Stimulated activated CD4-positive, alpha-beta T cell treated with anti-CD3 and anti-CD28 coated beads, Interleukin-2, amount 100 ng/mL, for 24 hours (primary cell): ENCODE measurements around the gene DTHD1.

Source experiments
- DNase-seq, 2 donors: peaks; one replicate each; pipeline ENCODE4 v3.0.0-alpha.2; 2020

DTHD1 gene

DNA sequence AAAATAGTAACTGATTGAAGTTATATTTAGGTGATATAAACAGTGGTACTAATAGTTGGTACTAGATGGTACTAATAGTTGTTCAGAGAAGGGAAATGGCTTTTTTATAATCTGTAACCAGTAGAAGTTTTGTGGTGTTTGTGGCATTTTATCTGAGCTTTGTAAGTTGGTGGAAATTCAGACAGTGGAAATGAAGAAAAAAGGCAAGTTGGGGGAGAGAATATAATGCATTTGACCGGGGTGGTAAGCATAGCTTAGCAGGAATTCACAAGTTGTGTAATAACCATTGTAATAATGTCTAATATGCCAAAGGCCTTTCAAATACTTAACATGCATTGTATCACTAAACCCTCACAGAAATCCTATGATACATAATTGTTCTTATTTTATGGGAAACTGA, 36.3 kb downstream of the DTHD1 start:
- DNase-seq = no peak

DNA sequence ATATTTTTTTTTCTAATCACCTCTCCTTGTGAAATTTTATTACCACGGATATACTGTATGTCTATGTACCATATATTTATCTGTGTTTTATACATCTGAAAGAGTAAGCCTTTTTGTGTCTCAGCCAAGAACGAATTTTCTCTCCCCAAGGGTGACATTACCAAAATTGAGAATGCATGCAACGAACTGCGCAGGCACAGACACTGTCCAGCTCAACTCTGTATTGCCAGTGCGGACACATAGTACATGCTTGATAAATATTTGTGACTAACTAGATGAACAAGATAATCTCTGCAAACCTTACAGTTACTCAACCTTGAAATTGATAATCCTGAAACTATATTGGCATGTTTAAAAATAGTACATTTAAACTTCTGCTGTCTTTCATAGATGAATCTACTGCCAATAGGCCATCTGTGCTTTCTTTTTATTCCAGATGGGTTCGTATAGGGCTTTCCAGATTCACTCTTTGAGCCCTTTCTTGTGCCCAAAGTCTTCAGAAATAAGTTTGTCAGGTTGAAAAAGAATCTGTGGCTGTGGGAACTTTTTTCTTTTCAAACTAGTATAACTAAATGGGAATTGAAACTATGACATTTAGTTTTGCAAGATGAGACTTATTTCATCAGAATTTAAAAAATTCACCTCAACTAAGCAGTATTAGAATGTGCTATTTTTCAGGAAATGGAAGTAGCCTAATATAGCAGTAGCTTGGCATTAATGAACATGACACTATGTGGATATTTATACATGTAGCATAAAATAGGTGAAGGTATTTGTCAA, 38.9 kb downstream of the DTHD1 start:
- DNase-seq = no peak

DNA sequence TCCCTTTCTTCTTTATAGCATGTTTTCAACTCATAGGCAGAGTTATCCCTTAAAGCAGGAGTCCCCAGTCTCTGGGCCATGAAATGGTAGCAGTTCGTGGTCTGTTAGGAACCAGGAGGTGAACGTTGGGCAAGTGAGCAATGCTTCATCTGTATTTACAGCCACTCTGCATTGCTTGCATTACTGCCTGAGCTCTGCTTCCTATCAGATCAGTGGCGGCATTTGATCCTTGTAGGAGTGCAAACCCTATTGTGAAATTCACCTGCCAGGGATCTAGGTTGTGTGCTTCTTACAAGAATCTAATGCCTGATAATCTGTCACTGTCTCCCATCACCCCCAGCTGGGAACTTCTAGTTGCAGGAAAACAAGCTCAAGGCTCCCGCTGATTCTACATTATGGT, 39.8 kb downstream of the DTHD1 start:
- no peak for DNase-seq

DNA sequence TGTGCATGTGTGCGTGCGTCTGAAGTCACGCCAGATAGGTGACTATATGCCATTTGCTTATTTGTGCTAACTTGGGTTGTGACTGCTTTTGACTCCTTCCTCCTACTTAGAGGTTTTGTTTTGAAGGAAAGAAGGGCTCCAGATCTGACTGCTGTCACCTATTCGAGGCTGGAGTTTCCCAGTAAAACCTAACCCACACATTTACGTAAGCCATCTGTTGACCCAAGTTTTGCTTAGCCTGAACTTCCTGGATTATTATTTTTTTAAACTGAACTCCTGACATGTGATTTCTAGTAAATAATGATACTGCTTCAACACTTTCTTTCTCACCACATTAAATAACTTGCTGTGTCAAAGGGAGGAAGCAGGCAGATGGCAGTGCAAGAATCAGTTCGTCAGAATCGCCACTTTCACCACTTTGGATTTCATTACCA, 41.5 kb downstream of the DTHD1 start:
- DNase-seq = peak; percentile 8 to 37

DNA sequence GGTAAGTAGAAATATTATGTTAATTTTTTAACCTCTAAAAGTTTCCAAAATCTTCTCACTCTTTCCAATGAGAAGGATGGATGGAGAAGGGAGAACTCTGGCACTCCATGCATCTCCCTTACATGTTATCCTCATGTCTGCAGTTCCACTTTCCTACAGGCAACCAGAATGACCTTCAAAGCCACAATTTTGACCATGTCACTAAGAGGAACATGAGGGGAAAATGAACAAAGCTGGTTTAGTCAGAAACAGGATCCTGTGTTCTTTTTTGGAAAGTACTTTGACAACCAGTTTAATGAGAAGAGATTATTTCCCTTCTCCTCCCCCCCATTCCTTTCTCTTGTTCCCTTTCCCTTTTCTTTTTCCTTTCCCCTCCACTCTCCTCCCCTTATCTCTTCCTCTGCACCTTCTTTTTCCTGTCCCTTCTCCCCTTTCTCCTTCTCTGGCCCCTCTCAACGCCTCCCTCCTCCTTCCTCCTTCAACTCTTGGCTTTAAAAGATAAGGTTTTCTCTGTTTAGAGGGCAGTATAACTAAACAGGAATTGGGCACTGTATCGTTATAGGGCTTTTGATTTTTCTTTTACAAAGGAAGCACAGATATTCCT, 42.5 kb downstream of the DTHD1 start:
- DNase-seq = no peak

DNA sequence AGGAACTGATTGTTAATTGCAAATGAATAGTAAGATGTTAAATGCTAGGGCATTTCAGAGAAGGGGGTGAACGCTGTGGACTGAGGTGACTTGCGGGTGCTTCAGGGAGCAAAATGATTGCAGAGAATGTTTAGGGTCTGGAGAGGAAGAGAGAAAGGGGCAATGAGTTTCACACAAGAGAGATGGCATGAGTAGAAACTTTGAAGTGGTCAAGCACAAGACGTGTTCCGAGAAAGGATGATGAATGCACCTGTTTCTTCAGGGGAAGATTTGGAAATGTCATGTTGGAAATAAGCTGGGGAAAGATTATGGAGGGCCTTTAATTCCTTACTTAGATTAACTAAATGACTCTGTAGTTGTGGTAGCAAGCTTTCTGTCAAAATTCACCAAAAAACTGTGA, 43.4 kb downstream of the DTHD1 start:
- DNase-seq = no peak

DNA sequence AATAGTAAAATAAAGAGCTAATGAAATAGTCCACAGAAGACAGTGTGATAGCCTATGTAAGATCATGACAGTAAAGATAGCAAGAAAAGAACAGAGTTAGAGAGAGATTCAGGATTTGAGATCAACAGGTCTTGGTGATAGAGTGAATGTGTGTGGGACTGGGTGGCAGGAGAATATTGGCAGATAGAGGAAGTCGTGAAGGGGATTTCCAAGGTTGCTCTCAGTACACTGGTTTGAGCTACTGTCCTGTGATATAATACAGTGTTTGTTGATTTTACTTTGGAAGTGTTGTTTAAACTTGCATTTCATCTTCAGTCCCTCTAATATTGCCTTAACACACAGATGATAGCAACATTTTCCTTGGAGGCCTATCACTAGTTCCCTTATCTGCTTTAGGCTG, 44.1 kb downstream of the DTHD1 start:
- no peak for DNase-seq

DNA sequence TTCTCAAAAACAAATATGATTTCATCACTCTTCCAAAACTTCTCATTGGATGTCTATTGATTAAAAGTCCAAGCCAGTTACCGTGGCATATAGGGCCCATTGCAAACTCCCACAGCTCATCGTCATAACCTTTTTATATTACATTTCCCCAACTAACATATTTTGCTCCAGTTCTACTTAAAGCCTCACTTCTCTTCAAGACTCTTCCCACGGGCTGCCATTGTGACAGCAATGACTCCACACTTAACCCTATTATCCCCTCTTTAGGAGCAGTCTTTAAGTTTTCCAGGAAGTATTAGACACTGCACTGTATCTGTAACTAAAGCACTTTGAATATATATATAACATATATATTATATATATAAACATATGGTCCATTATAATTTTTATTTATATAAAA, 44.5 kb downstream of the DTHD1 start:
- DNase-seq = no peak

DNA sequence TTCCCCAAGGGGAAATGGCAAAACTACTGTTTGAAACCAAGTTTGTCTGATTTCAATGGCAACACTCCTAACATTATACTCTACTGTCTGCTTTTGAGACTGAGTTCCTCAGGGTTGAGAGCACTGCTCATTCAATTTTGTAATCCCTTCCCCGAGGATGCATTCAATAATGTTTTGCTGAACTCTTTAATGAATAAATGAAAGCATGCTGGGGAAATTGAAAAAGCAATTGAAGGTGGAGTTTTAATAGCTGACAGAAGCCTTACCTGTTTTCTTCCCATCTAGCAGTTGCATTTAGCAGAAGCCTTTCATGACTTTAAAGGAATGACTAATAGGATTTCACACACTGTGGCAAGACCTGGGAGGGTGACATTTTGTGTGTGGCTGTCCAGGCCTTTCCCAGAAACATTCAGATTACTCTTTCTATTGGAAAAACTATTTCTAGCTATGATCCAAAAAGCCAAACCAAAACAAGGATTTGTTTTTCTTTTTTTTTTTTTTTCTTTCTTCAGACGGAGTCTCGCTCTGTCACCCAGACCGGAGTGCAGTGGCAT, 45.1 kb downstream of the DTHD1 start:
- DNase-seq = no peak

DNA sequence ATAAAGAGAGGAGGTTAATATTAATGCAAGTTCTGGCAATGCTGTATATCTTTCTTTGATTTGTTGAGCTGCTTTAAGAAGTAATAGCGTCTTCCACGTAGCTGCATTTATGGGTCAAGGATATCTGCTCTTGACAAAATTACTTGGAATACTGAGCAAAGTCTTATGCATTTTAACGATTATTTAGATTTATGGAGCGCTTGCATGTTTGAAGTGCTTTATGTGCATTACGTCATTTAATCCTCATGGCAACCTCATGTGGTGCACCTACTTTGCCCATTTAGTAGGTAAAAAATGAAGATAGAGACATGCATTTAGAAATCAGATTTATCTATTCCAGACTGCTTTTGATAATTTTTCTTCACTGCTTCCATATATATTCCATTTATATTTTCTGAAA, 46.0 kb downstream of the DTHD1 start:
- no peak for DNase-seq

DNA sequence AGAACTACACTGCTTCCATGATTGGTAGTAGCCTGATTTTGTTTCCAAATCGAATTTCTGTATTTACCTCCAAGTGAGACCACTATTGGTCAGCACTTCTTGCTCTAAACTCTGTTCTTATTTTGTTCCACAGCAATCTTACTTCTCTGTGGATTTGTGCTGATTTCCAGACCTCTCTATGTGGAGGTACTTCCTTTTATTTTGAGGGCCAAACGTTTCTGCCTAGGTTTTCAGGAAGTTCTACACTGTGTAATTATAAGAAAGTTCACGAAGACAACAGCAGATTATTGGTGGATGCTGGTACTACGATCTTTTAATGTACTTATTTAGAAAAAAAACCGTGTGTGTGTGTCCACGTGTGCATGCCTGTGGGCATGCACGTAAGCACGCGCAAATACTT, 46.7 kb downstream of the DTHD1 start:
- no peak for DNase-seq

DNA sequence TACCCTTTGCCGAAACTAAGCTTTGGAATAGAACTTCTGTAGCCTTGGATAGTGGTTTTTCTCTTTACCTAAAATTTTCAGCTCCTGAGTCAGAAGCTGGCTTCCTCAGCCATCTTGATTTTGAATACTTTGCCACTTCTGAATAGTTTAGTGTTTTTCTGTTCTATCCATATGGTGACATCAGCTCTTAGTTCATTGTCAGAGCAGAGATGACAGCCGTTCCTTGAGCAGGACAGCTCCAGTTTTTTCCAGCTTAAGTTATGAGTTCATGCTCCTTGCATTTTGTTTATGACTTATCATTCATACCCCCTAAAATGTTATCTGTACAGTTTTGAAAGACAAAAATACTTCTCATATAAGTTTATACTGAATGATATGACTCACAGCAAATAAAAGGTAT, 47.8 kb downstream of the DTHD1 start:
- no peak for DNase-seq

DNA sequence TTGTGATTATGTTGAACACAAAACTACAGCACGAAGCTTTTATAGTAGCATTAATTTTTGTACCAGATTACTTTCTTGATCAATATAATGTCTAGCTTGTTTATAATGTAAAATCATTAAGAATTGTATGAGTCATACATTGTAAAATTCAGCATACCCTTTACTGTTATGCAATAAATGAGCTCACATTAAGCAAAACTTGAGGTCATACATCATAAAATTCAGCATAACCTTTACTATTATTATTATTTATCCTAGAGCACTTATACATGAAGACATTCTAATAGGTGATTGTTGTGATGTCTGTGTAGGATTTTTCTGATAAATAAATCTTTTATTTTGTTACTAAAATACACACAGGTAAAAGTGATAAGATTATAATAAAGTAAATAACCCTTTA, 49.4 kb downstream of the DTHD1 start:
- no peak for DNase-seq

DNA sequence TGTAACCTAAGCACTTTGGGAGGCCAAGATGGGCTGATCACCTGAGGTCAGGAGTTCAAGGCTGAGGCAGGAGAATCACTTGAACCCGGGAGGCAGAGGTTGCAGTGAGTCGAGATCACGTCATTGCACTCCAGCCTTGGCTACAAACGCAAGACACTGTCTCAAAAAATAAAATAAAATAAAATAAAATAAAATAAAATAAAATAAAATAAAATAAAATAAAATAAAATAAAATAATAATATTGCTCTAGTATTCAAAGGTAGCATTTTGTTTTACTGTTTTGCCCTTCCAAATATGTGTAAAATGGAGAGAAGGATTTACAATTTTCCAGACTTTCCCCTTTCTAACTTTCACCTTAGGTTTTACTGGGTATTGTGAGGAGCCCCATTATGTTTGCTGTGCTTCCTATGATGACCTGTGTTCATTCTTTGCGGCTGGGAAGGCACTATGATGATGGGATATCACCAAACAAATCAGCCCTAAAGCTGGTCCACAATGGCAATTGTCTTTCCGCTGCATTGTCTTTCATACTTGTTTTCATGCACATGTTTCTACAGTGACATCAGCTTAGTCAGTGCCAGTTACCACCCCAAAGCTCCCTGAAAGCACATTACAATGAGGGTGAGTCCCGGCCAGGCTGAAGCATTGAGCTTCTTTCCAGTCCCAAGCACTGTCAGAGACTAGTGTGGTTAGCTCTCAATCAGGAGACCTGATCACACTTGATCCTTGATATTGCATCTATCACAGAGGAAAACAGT, 50.8 kb downstream of the DTHD1 start:
- no peak for DNase-seq

DNA sequence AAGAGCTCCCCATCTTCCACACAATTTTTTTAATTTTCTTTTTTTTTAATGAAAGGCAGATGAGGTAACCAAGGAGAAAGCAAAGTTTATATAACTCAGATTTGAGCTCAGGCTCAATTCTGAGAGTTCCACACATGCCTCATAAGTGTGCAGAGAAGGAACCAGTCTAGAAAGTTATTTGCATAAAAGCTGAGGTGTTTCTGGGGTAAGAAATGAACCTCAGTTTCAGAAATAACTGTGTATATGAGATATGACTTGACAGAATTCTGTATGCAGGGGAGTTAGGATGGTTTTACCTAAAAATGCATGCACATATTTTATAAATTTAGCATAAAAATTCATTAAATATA, 51.3 kb downstream of the DTHD1 start:
- no peak for DNase-seq

DNA sequence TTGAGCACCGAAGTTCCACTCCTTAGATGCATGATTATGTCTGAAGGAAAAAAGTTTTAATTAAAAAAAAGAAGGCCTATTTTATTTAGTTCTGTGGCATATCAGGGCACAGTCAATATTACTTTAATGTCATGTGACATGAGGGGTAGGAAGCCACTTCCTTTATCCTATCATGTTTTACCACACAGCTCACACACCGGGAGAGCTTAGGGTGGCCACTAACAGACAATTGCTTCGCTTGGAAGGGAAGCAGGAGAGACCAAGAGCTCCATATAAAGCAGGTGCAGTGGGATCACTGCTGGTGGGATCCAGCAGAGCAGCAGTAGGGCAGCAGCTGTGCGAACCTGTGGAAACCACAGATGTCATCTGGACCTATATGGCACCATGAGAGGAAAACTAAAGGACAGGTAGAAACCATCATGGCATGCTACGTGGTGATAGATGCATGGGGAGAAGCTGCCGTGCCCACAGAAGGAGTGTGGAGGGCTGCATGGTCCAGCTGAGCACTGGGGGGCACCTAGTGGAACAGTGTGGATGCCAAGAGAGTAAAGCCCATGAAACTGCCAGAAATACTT, 52.0 kb downstream of the DTHD1 start:
- DNase-seq = no peak

DNA sequence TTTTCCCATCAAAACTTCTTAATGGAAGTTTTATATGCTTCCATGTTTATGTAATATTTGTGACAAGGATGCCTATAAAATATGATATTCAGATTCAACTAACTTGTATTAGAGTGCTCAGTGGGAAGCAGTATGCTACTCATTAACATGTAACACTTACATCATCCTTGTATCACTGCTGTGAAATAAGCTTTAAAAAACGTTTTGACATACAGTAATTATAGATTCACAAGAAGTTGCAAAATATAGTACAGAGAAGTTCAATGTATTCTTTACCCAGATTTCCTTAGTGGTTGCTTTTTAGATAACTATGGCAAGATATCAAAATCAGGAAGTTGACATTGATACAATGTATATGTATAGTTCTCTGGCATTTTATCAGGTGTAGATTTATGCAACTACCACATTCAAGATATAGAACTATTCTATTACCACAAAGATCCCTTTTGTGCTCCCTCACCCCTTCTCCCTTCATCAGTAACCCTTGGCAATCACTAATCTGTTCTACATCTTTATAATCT, 56.3 kb downstream of the DTHD1 start:
- DNase-seq = no peak

DNA sequence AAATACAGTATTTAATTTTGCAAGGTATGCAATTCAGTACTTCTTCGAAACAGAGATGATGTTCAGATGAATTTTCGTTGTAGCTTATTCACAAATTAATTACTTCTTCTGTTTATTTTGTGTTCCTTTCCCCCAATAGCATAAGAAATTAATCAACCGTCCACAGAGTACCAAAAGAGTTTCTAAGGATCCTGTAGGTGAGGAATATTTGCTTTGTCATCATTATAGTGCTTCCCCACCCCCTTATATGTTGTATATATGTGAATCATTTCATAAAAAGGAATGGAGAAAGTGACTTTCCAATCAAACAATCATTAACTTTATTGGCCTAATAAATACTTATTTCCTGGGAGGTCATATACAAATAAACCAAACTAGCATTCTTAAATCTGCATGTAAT, 57.6 kb downstream of the DTHD1 start:
- DNase-seq = no peak

DNA sequence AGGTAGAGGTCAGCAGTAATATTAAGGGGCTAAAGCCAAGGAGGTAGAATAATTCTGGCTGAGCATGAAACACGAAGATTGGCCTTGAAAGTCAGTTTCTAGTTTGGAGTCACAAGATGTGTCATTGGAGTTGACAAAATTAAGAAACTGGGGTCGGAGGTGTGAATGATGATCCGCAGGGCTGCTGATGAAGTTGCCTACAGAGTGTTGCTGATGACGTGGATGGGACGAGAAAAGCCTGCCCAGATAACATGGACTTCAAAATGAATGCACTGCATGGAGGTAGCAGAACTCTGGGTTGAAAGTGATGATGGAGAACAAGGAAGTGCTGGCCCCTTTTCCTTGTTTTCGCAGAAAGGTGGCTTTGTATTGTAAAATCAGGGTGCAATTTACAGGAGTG, 60.5 kb downstream of the DTHD1 start:
- no peak for DNase-seq

DNA sequence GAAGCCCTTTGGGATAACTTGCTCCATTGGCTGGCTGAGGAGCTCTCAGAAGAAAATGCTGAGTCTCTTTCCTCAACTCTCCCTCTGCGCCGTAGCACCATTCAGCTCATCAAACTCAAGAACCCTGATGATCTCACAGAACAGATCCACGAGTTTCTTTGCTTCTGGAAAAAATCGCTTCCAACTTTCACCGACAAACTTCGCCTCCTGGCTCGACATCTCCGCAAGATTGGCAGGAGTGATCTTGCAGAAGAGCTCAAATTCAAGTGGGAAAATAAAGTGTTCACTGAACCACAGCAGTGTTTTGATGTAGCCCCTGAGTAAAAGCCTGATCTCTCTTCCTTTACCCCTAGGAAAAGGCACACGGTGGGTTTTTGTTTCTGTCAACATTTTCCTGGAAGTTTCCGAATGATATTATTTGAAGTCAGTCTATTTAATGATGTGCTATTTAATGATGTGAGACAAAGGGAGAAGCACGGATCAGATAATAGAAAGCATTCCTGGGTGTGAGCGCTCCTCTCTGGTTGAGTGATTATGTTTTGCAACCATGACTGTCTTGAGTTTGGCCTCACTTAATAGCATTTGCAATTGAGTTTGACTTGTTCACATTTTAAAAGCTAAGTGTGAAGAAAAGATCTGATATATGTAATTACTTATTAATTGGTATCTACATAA, 62.2 kb downstream of the DTHD1 start:
- DNase-seq = no peak

DNA sequence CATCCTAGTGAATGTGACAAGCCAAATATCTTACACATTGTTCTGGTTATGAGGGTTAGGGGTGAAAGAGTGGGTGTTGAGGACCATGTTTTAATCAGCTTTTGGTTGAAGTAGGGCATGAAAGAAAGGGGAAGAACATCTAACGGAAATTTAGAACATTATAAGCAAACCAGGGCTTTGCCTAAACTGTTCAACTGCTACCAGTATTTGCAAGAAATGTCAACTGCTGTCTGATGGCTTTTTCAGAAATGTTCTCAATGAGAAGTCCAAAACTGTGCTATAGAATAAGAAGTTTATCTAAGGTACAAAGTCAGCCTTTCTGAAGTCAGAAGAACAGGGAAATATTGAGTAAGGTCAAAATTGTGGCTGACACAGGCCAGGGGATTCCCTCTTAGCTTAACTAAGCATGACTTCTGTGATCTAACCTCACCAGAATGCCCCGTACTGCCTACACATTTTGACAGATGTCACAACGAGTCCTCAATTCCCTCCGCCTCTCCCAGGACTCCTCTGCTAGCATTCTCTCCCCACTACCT, 67.1 kb downstream of the DTHD1 start:
- DNase-seq = peak; percentile 13 to 41

DNA sequence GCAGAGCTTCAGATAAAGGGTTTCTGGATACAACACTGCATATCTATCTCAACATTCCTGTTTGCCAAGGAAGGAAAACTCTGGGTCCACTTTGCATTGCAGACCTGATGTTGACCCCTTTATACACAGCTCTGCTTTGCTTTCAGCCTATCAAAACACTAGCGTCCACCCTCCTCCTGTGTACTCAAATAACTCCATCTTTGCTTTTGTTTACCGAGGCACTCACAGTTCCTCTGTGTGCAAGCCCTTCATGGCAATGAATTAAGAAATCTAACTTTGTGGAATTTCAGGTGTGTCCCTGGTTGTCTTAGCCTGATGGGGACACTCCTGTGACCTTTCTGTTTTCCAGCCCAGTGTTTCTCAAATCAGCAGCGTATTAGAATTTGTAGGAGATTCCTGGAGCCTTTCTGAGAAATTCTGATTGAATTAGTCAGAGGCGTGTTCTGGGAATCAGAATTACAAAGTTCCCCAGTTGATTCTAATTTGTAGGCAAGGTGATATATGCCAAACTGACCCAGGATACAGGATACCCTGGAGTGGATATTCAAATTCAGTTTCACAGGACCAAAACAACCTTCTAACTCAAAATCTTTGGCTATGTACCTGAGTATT, 68.6 kb downstream of the DTHD1 start:
- no peak for DNase-seq
